OCI-LY3 (cell line): ENCODE measurements around the gene ATG7.

ENCODE experiments used
- H2AFZ ChIP-seq: fragments of 200-600, 300-600 bp; shearing (Covaris generic); 2 replicates; pipeline ENCODE4 v1.6.0; 2014; ENCODE audit warnings: antibody characterized with exemption, low read depth, low read length
- H3K27ac ChIP-seq: fragments of 200-600, 300-600 bp; sonication (generic); 2 replicates; pipeline ENCODE4 v1.5.1; 2014; ENCODE audit warnings: mild to moderate bottlenecking, low read length, moderate library complexity, mixed read lengths
- H3K27me3 ChIP-seq: fragments of 200-600, 300-600 bp; sonication (generic); 2 replicates; pipeline ENCODE4 v1.6.1; 2014; ENCODE audit warnings: low read depth, low read length, mixed read lengths
- H3K36me3 ChIP-seq: fragments of 200-600, 300-600 bp; sonication (generic); replicated peaks from 2 replicates; pipeline ENCODE3; 2014; ENCODE audit warnings: low read depth, low read length, mixed read lengths
- H3K4me1 ChIP-seq: fragments of 300-600, 200-600 bp; sonication (generic); 2 replicates; pipeline ENCODE4 v1.6.1; 2014; ENCODE audit warnings: low read length, mixed read lengths
- H3K4me2 ChIP-seq: fragments of 200-600, 300-600 bp; sonication (generic); 2 replicates; pipeline ENCODE4 v1.6.1; 2014; ENCODE audit warnings: low read length, mixed read lengths
- H3K4me3 ChIP-seq: fragments of 300-600, 200-600 bp; sonication (generic); 2 replicates; pipeline ENCODE4 v1.5.1; 2014; ENCODE audit warnings: antibody characterized with exemption, mild to moderate bottlenecking, low read length, moderate library complexity
- H3K79me2 ChIP-seq: fragments of 300-600, 200-600 bp; shearing (Covaris generic); 2 replicates; pipeline ENCODE4 v1.6.1; 2014; ENCODE audit warnings: mild to moderate bottlenecking, low read length, mixed read lengths
- H3K9ac ChIP-seq: fragments of 300-600, 200-600 bp; shearing (Covaris generic); 2 replicates; pipeline ENCODE4 v1.6.0; 2014; ENCODE audit warnings: mild to moderate bottlenecking, low read length, moderate library complexity
- H3K9me3 ChIP-seq: fragments of 200-600, 300-600 bp; shearing (Covaris generic); 2 replicates; pipeline ENCODE4 v1.6.1; 2014; ENCODE audit warnings: low read length, mixed read lengths; ENCODE audit not compliant: insufficient read depth
- H4K20me1 ChIP-seq: fragments of 200-600, 300-600 bp; sonication (generic); 2 replicates; pipeline ENCODE4 v1.6.1; 2016; ENCODE audit warnings: low read length, mixed read lengths; ENCODE audit not compliant: insufficient read depth
- CTCF ChIP-seq: fragments of 200-600, 300-600 bp; sonication (generic); IDR thresholded peaks from 2 replicates; pipeline ENCODE4 v1.5.1; 2014; ENCODE audit warnings: antibody characterized with exemption, low read length, low read depth
- EZH2phosphoT487 ChIP-seq: fragments of 200-600 bp; shearing (Covaris generic); IDR thresholded peaks from 2 replicates; pipeline ENCODE4 v1.6.1; 2018; ENCODE audit warnings: antibody characterized with exemption, mixed run types, low read depth

ATG7 gene

GRCh38 chr3:11538581-11538980 is 266.4 kb downstream of the ATG7 start:
- no peaks in the 10 kb centered on the region for H3K27me3 ChIP-seq
- H3K4me2 ChIP-seq, result no peak overlapping the region
- no peak overlapping the region for H3K9ac ChIP-seq
- no peaks in the 10 kb centered on the region for H3K4me1 ChIP-seq
- no peaks in the 10 kb centered on the region for H3K36me3 ChIP-seq
- TF ChIP-seq CTCF, result no peak
- TF ChIP-seq EZH2phosphoT487, result no peak
- no peaks in the 10 kb centered on the region for H4K20me1 ChIP-seq
- no peak overlapping the region for H3K27ac ChIP-seq
- H3K4me3 ChIP-seq, result no peak overlapping the region
- no peak overlapping the region for H2AFZ ChIP-seq
- H3K79me2 ChIP-seq, result no peaks in the 10 kb centered on the region
- H3K9me3 ChIP-seq, result no peaks in the 10 kb centered on the region

- no peaks in the 10 kb centered on the region for H3K9me3 ChIP-seq
- H3K36me3 ChIP-seq, result no peaks in the 10 kb centered on the region
- H3K27me3 ChIP-seq, result no peaks in the 10 kb centered on the region
- H3K27ac ChIP-seq, result no peak overlapping the region
- no peak overlapping the region for H3K9ac ChIP-seq
- no peaks in the 10 kb centered on the region for H3K4me1 ChIP-seq
- H4K20me1 ChIP-seq, result no peaks in the 10 kb centered on the region
- H3K79me2 ChIP-seq, result no peaks in the 10 kb centered on the region
- no peak overlapping the region for H3K4me3 ChIP-seq
- H3K4me2 ChIP-seq, result no peak overlapping the region
- H2AFZ ChIP-seq, result no peak overlapping the region
- no peak for TF ChIP-seq CTCF
- TF ChIP-seq EZH2phosphoT487, result no peak
Observed at GRCh38 chr3:11539218-11539617, 267.0 kb downstream of the ATG7 start.

- no peak overlapping the region for H3K9ac ChIP-seq
- TF ChIP-seq EZH2phosphoT487, result no peak
- TF ChIP-seq CTCF, result no peak
- no peaks in the 10 kb centered on the region for H3K27me3 ChIP-seq
- H3K36me3 ChIP-seq, result no peaks in the 10 kb centered on the region
- no peaks in the 10 kb centered on the region for H4K20me1 ChIP-seq
- H3K4me2 ChIP-seq, result no peak overlapping the region
- no peak overlapping the region for H2AFZ ChIP-seq
- no peak overlapping the region for H3K27ac ChIP-seq
- no peaks in the 10 kb centered on the region for H3K4me1 ChIP-seq
- H3K4me3 ChIP-seq, result no peak overlapping the region
- H3K9me3 ChIP-seq, result no peaks in the 10 kb centered on the region
- H3K79me2 ChIP-seq, result no peaks in the 10 kb centered on the region
Observed at GRCh38 chr3:11539677-11540076, 267.5 kb downstream of the ATG7 start.

- no peak overlapping the region for H2AFZ ChIP-seq
- H3K9ac ChIP-seq, result no peak overlapping the region
- no peak overlapping the region for H3K4me3 ChIP-seq
- no peaks in the 10 kb centered on the region for H3K27me3 ChIP-seq
- H3K9me3 ChIP-seq, result no peaks in the 10 kb centered on the region
- no peaks in the 10 kb centered on the region for H3K36me3 ChIP-seq
- no peak overlapping the region for H3K27ac ChIP-seq
- no peaks in the 10 kb centered on the region for H3K4me1 ChIP-seq
- H3K79me2 ChIP-seq, result no peaks in the 10 kb centered on the region
- H3K4me2 ChIP-seq, result no peak overlapping the region
- no peaks in the 10 kb centered on the region for H4K20me1 ChIP-seq
- TF ChIP-seq EZH2phosphoT487, result no peak
- TF ChIP-seq CTCF, result no peak
Observed at GRCh38 chr3:11541321-11542303, 269.4 kb downstream of the ATG7 start.
